Measurements from ENCODE around the gene TMEM125. TPM values are rescaled to one million over a fixed set of nuclear protein-coding genes. Genes with fewer than 3 reads are reported as not detected.

The TMEM125 gene
- total and polyA plus RNA-seq, 2 of the 4 experiments (the other 2 are of a cell fraction): under 0.01 to 0.03 TPM

DNA sequence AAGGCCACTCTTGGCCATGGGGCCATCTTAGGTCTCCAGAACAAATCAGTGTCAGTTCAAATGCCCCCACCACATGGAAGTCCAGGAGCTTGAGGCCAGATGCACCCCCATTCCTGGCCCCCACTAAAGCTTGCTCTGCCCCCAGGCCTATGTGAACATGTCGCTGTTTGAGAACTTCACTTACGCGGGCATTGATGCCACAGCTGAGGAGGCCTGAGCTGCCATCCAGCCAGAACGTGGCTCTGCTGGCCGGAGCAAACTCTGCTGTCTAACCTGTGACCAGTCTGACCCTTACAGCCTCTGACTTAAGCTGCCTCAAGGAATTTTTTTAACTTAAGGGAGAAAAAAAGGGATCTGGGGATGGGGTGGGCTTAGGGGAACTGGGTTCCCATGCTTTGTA lies 52.7 kb downstream of the TMEM125 start:
- dilution Hi-C loops (cut with HindIII; ENCODE audit: low sequenced_read_pairs, unreplicated experiment) (no loop called here), intact Hi-C loops (cut with micrococcal nuclease) (no loop called here), in situ Hi-C loops (cut with MboI; ENCODE audit: low sequenced_read_pairs) (no loop called here)
- H4K20me1 ChIP-seq (ENCODE audit: insufficient read depth, low read length): no peaks in the 10 kb centered on the region
- peaks cover 6% of the 10 kb centered on the region for H3K4me1 ChIP-seq (ENCODE audit: control insufficient read depth, insufficient read depth, low read length)
- ChIA-PET CTCF (no interaction called here), POLR2A (ENCODE audit: unreplicated experiment) (no interaction called here)
- no peak for DNase-seq
- no peak for ATAC-seq (ENCODE audit: low read depth)
- no peak overlapping the region for H4K5ac ChIP-seq (ENCODE audit: low read depth, low read length)
- no peak overlapping the region for H3K18ac ChIP-seq (ENCODE audit: low read depth, low read length)
- no peaks in the 10 kb centered on the region for H3K36me3 ChIP-seq (ENCODE audit: control insufficient read depth, insufficient read depth, low read length)
- no peaks in the 10 kb centered on the region for H3K79me1 ChIP-seq (ENCODE audit: low read depth in 1 of 2, low read length in 2 of 2)
- no peak overlapping the region for H4K8ac ChIP-seq (ENCODE audit: low read depth in 2 of 2, low read length in 2 of 2)
- H2BK5ac ChIP-seq (ENCODE audit: low read depth, low read length, poor library complexity, severe bottlenecking): no peak overlapping the region
- no peak overlapping the region for H3K14ac ChIP-seq (replicated peaks; ENCODE audit: low read depth, low read length)
- no peaks in the 10 kb centered on the region for H3K27me3 ChIP-seq (ENCODE audit: control insufficient read depth, insufficient read depth, low read length)
- H3K56ac ChIP-seq (ENCODE audit: extremely low read depth, insufficient read depth, low read length): no peak overlapping the region
- H3K9me1 ChIP-seq (ENCODE audit: insufficient read depth, low read length): no peaks in the 10 kb centered on the region; the same call in 1 of the 2 replicates
- no peak overlapping the region for H2BK20ac ChIP-seq (ENCODE audit: low read depth, low read length)
- peak overlapping the region; percentile 61 for H2AFZ ChIP-seq (replicated peaks; ENCODE audit: low read length, poor library complexity)
- no peak overlapping the region for H3K9ac ChIP-seq (ENCODE audit: low read depth, low read length)
- H3K4ac ChIP-seq (ENCODE audit: low read depth, low read length): no peak overlapping the region
- TF ChIP-seq FOS (IDR thresholded peaks at IDR 0.05; ENCODE audit: low read depth, low read length) (no peak), CEBPB (IDR thresholded peaks at IDR 0.05; ENCODE audit: low read depth, low read length) (no peak), MXI1 (IDR thresholded peaks at IDR 0.05; ENCODE audit: borderline replicate concordance, low read depth, low read length) (no peak), MAFK (IDR thresholded peaks at IDR 0.05; ENCODE audit: low read depth, low read length) (no peak), POLR2A (IDR thresholded peaks at IDR 0.05; ENCODE audit: low read depth, low read length) (no peak), CHD1 (IDR thresholded peaks at IDR 0.05; ENCODE audit: low read depth, low read length) (no peak), RAD21 (IDR thresholded peaks at IDR 0.05; ENCODE audit: low read length) (no peak), MAZ (IDR thresholded peaks at IDR 0.05; ENCODE audit: borderline replicate concordance, low read depth, low read length) (no peak), NFE2L2 (IDR thresholded peaks at IDR 0.05; ENCODE audit: low read depth, low read length) (no peak), RCOR1 (IDR thresholded peaks at IDR 0.05; ENCODE audit: insufficient replicate concordance, low read length) (no peak), RFX5 (IDR thresholded peaks at IDR 0.05; ENCODE audit: low read depth, low read length) (no peak)
- TF ChIP-seq, protein P1, sequence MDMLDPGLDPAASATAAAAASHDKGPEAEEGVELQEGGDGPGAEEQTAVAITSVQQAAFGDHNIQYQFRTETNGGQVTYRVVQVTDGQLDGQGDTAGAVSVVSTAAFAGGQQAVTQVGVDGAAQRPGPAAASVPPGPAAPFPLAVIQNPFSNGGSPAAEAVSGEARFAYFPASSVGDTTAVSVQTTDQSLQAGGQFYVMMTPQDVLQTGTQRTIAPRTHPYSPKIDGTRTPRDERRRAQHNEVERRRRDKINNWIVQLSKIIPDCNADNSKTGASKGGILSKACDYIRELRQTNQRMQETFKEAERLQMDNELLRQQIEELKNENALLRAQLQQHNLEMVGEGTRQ (IDR thresholded peaks at IDR 0.05; ENCODE audit: low read depth, low read length): no peak
- TF ChIP-seq, protein P2, sequence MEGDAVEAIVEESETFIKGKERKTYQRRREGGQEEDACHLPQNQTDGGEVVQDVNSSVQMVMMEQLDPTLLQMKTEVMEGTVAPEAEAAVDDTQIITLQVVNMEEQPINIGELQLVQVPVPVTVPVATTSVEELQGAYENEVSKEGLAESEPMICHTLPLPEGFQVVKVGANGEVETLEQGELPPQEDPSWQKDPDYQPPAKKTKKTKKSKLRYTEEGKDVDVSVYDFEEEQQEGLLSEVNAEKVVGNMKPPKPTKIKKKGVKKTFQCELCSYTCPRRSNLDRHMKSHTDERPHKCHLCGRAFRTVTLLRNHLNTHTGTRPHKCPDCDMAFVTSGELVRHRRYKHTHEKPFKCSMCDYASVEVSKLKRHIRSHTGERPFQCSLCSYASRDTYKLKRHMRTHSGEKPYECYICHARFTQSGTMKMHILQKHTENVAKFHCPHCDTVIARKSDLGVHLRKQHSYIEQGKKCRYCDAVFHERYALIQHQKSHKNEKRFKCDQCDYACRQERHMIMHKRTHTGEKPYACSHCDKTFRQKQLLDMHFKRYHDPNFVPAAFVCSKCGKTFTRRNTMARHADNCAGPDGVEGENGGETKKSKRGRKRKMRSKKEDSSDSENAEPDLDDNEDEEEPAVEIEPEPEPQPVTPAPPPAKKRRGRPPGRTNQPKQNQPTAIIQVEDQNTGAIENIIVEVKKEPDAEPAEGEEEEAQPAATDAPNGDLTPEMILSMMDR (conservative IDR thresholded peaks at IDR 0.05; ENCODE audit: low read depth, low read length): no peak
- TF ChIP-seq, protein P3, sequence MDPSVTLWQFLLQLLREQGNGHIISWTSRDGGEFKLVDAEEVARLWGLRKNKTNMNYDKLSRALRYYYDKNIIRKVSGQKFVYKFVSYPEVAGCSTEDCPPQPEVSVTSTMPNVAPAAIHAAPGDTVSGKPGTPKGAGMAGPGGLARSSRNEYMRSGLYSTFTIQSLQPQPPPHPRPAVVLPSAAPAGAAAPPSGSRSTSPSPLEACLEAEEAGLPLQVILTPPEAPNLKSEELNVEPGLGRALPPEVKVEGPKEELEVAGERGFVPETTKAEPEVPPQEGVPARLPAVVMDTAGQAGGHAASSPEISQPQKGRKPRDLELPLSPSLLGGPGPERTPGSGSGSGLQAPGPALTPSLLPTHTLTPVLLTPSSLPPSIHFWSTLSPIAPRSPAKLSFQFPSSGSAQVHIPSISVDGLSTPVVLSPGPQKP (IDR thresholded peaks at IDR 0.05; ENCODE audit: borderline replicate concordance, low read depth, low read length): no peak
- H2BK120ac ChIP-seq (ENCODE audit: low read depth, low read length): no peak overlapping the region
- H2AK5ac ChIP-seq (ENCODE audit: low read depth, low read length): no peak overlapping the region
- WGBS, 2 experiments (ENCODE audit: extremely low coverage in 2 of 2, insufficient read length in 1 of 2): no CpG with 5 or more reads among the region's 5 CpGs
- no TSS peak for BruUV-seq (replicated peaks)
- H4K91ac ChIP-seq (ENCODE audit: insufficient read depth, low read depth, low read length): no peak overlapping the region
- H3K4me3 ChIP-seq (ENCODE audit: insufficient read depth, low read depth, low read length): no peak overlapping the region
- H3K4me2 ChIP-seq (ENCODE audit: low read depth, low read length): no peak overlapping the region
- H3K23ac ChIP-seq (ENCODE audit: low read depth, low read length): no peak overlapping the region
- H2BK15ac ChIP-seq (ENCODE audit: low read depth, low read length): no peak overlapping the region
- no peak overlapping the region for H3K27ac ChIP-seq (ENCODE audit: insufficient read depth, low read length)
- no peak overlapping the region for H2AK9ac ChIP-seq (replicated peaks; ENCODE audit: low read depth, low read length, poor library complexity)
- H3K9me3 ChIP-seq (ENCODE audit: control insufficient read depth, insufficient read depth, low read length): no peaks in the 10 kb centered on the region

Measured in IMR-90 (cell line).